ENCODE results near the gene CILP2. TPM values are rescaled to one million over a fixed set of nuclear protein-coding genes. Genes with fewer than 3 reads are reported as not detected.

Gene CILP2
- total RNA-seq, 1 donor from 2014 or later = 1.1 TPM

GRCh38 chr19:19498255-19498991 is 39.6 kb upstream of the CILP2 start:
- TF ChIP-seq, protein P1, sequence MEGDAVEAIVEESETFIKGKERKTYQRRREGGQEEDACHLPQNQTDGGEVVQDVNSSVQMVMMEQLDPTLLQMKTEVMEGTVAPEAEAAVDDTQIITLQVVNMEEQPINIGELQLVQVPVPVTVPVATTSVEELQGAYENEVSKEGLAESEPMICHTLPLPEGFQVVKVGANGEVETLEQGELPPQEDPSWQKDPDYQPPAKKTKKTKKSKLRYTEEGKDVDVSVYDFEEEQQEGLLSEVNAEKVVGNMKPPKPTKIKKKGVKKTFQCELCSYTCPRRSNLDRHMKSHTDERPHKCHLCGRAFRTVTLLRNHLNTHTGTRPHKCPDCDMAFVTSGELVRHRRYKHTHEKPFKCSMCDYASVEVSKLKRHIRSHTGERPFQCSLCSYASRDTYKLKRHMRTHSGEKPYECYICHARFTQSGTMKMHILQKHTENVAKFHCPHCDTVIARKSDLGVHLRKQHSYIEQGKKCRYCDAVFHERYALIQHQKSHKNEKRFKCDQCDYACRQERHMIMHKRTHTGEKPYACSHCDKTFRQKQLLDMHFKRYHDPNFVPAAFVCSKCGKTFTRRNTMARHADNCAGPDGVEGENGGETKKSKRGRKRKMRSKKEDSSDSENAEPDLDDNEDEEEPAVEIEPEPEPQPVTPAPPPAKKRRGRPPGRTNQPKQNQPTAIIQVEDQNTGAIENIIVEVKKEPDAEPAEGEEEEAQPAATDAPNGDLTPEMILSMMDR (IDR thresholded peaks at IDR 0.05) = no peak
- no peak overlapping the region for H3K4me3 Mint-ChIP-seq (ENCODE audit: unreplicated experiment)
- H3K9me3 Mint-ChIP-seq (ENCODE audit: unreplicated experiment) = no peaks in the 10 kb centered on the region
- H3K27me3 Mint-ChIP-seq (ENCODE audit: unreplicated experiment) = no peaks in the 10 kb centered on the region
- no peak overlapping the region for H3K27ac Mint-ChIP-seq (ENCODE audit: unreplicated experiment)
- DNase-seq (ENCODE audit: extremely low spot score, unreplicated experiment) = no peak
- peaks cover 43% of the 10 kb centered on the region for H3K36me3 Mint-ChIP-seq (ENCODE audit: unreplicated experiment)
- no peaks in the 10 kb centered on the region for H3K4me1 Mint-ChIP-seq (ENCODE audit: unreplicated experiment)

GRCh38 chr19:19499272-19499995 is 38.6 kb upstream of the CILP2 start:
- Mint-ChIP-seq H3K27ac (ENCODE audit: unreplicated experiment) (no peak overlapping the region), H3K4me1 (ENCODE audit: unreplicated experiment) (no peaks in the 10 kb centered on the region), H3K27me3 (ENCODE audit: unreplicated experiment) (no peaks in the 10 kb centered on the region), H3K36me3 (ENCODE audit: unreplicated experiment) (peaks cover 45% of the 10 kb centered on the region), H3K4me3 (ENCODE audit: unreplicated experiment) (no peak overlapping the region), H3K9me3 (ENCODE audit: unreplicated experiment) (no peaks in the 10 kb centered on the region)
- no peak for DNase-seq (ENCODE audit: extremely low spot score, unreplicated experiment)
- TF ChIP-seq, protein P1 (IDR thresholded peaks at IDR 0.05) = no peak

GRCh38 chr19:19500975-19501644 is 37.0 kb upstream of the CILP2 start:
- Mint-ChIP-seq H3K9me3 (ENCODE audit: unreplicated experiment) (no peaks in the 10 kb centered on the region), H3K27me3 (ENCODE audit: unreplicated experiment) (no peaks in the 10 kb centered on the region), H3K36me3 (ENCODE audit: unreplicated experiment) (peaks cover 39% of the 10 kb centered on the region), H3K4me1 (ENCODE audit: unreplicated experiment) (no peaks in the 10 kb centered on the region), H3K27ac (ENCODE audit: unreplicated experiment) (no peak overlapping the region), H3K4me3 (ENCODE audit: unreplicated experiment) (no peak overlapping the region)
- TF ChIP-seq, protein P1 (IDR thresholded peaks at IDR 0.05) = no peak
- DNase-seq (ENCODE audit: extremely low spot score, unreplicated experiment) = no peak

- H3K27ac Mint-ChIP-seq (ENCODE audit: unreplicated experiment) = no peak overlapping the region
- no peak for DNase-seq (ENCODE audit: extremely low spot score, unreplicated experiment)
- TF ChIP-seq, protein P1 (IDR thresholded peaks at IDR 0.05) = no peak
- H3K4me1 Mint-ChIP-seq (ENCODE audit: unreplicated experiment) = peaks cover 4% of the 10 kb centered on the region
- H3K27me3 Mint-ChIP-seq (ENCODE audit: unreplicated experiment) = no peaks in the 10 kb centered on the region
- no peaks in the 10 kb centered on the region for H3K9me3 Mint-ChIP-seq (ENCODE audit: unreplicated experiment)
- H3K4me3 Mint-ChIP-seq (ENCODE audit: unreplicated experiment) = no peak overlapping the region
- H3K36me3 Mint-ChIP-seq (ENCODE audit: unreplicated experiment) = peaks cover 40% of the 10 kb centered on the region
Measured at GRCh38 chr19:19501798-19502197, 36.3 kb upstream of the CILP2 start.

- no peak overlapping the region for H3K27ac Mint-ChIP-seq (ENCODE audit: unreplicated experiment)
- H3K36me3 Mint-ChIP-seq (ENCODE audit: unreplicated experiment) = peaks cover 41% of the 10 kb centered on the region
- H3K9me3 Mint-ChIP-seq (ENCODE audit: unreplicated experiment) = no peaks in the 10 kb centered on the region
- H3K4me3 Mint-ChIP-seq (ENCODE audit: unreplicated experiment) = no peak overlapping the region
- no peaks in the 10 kb centered on the region for H3K27me3 Mint-ChIP-seq (ENCODE audit: unreplicated experiment)
- peaks cover 4% of the 10 kb centered on the region for H3K4me1 Mint-ChIP-seq (ENCODE audit: unreplicated experiment)
- no peak for DNase-seq (ENCODE audit: extremely low spot score, unreplicated experiment)
- TF ChIP-seq, protein P1 (IDR thresholded peaks at IDR 0.05) = no peak
Measured at GRCh38 chr19:19502281-19502680, 35.8 kb upstream of the CILP2 start.

Data from osteocyte (in vitro differentiated cells).